Activated gamma-delta T cell treated with Interleukin-2 at 50 U/mL for 16 hours (primary cell): ENCODE measurements around the gene SHOC2.

Source experiments
- DNase-seq: peaks from one replicate; pipeline ENCODE4 v3.0.0-alpha.2; 2020

The SHOC2 gene

DNA sequence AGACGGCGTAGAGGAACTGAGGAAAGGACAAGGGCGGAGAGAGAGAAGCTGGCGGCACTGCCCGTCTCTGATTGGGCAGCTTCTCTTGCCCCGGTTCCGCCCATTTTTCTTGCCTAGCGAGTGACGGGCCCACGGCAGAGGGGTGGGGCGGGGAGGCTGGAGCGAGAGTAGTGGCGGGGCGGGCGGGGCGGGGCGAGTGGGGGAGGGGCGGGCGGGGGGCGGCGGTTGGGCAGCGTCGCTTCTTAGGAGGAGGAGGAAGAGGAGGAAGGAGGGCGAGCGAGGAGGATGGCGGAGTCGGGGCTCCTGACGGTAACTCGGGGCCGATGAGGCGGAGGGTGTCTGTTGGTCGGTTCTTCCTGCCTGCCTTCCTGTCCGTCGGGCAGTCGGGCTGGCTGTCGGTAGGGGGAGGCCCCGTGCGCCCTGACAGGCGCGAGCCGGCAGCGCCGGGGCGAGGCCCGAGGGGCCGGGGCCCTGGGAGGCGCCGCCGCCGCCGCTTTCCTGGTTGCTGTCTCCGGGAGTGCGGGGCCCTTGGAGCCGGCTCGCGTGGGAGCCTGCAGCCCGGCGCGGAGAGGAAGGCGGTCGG lies at the start of gene SHOC2:
SHOC2 (plus strand) TSS at position 256 of the 583 bp plus-strand sequence. CDS start 44,755 bp downstream, outside the sequence.
- DNase-seq, result peak; percentile 97

DNA sequence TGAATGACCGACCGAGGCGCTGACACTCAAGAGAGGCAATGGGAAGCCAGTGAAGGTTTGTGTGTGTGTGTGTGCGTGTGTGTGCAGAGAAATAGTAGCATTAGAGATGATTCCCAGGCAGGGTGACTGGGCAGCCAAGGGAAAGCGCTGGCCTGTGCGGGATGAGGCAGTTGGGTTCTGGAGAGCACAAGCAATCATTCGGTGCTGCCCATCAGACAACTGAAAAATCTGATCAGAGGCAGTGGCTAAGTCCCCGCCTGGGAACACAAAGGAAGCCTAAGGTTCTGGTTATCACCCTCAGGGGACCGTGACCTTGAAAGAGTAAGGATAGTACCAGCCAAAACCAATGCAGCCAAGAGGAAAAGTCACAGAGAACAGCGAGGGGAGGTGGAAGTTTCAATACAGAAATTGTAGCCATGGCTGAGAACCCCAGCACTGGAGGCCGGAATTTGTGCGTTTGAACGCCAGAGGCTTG lies 48.5 kb upstream of the SHOC2 start:
- DNase-seq, result no peak

DNA sequence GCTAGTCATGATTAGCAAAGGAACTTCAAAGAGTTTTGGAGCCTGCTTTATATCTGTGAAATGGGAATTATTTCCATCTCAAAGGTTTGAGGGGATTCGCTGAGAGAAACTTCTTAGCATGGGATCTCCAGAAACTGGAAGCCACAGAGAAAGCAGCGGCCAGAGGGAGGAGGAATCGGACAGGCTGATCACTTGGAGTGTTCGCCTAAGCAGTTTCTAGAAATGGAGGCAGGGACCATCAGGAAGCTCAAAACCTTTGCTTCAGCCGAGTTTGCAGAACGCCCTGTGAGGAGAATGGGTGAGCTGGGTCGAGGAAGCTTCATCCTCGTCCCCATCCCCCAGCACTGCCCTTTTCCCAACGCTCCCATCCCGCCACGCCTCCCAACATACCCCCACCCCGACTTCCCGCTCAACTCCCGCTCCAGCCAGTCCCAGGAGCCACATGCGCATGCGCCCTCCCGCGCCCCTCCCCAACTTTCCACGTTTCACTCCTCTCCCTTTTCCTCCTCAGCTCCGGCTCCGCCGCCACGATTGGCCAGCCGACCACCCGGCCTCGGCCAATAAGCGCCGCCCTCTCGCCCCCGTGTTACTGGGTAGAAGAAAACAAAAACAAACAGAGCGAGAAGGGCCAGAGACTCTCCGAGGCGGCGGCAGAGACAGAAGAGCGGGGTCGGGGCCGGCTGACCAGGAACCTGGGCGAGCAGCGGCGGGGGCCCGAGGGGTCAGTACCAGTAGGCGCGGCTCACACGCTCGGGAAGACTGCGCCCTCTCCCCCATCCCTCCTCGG lies 47.9 kb upstream of the SHOC2 start, which contains the start of gene PDCD4:
PDCD4 (plus strand) TSS at position 631 of the 787 bp plus-strand sequence. CDS start 4,100 bp downstream, outside the sequence.
- peak; percentile 91 for DNase-seq

DNA sequence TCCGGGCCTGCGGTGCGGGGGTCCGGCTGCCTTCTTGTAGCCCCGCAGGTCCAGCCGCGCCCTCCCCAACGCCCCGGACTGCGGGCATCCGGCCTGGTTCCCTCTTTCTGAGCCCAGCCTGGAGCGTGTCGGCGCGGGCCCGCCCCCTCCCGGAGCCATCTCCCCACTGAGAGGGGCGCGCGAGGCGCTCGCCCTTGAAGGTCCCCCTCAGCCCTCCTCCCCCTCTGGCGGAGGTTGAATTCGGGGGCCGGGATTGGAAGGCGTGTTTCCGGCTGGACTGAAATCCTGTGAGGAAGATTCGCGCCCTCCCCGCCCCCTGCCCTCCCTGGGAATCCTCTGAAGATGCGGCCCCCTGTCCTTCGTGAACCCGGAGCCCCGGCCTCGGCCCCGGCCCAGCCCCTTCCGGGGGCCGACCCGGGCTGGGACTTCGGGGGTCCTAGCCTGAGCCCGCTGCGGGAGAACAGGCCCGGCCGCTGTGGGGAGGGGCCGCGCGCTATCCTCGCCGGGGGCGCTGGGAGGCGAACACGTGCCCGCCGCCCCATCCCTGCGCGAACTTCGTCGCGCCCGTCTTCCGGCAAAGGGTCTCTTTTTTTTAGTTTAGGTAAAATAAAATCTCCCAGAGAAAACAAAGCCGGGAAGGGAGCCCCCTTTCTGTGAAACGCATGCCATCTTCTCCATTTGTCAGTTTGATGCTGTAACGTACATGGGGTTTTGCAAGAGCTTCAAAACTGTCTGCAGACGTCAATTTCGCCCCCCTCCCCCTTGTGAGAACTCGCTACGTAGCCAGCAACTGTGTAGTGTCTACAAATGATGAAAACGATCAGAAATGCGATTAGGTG lies 47.0 kb upstream of the SHOC2 start:
- peak; percentile 75 for DNase-seq

DNA sequence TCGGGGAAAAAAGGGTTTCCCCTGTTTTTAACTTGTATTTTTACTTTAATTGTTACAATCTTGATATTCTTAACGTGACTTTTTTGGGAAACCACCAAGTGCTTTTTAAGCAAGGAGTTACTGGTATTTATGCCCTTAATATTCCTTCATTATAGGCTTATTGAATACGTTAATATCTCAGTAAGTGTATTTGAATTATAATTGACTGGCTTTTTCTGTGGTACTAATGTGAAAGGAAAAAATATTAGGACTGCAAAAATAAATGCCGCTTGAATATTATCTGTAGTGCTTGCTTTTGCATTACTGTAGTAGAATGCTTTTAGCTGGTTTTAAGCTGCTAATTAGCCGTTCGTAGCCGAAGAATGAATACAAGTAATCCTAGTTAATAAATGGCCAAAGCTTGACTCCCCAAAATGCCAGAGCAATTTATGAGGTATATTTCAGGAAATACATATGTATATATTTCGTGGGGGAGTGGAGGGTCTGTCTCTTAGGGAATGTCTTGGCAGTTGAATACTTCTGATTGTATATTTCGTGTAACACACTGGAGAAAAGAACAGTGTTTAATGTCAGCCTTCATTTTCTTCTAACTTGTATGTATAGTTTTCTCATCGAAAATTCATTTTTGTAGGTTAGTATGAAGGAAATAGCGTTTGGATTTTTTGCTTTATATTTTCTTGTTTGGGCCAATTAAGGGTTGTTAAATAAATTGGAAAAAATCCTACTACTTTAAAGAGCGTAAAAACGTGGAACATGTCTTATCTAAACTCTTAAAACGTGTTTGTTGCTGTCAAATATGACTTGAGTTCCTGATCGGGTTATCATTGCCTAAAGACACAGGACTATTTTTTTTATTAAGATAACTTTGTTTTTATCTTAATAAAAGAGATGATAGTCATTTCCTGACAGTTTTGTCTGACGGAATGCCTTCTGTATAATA lies 46.1 kb upstream of the SHOC2 start:
- DNase-seq, result no peak

DNA sequence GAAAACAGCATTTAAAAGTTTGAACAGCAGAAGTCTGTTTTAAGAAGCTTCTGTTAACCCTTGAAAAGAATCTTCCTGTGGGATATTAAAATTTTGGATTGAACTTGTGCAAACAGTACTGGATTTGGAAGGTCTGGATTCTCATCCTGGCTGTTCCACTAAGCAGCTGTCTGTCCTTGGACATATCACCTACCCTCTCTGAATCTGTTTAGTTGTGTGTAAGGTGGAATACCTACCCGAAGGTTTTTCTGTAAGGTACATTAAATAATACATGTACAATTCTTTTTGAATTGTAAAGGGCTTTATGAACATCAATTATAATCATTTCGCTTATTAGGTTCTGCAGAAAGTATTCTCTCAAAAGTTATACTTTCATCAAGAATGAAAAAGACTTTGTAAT lies 45.5 kb upstream of the SHOC2 start:
- no peak for DNase-seq

DNA sequence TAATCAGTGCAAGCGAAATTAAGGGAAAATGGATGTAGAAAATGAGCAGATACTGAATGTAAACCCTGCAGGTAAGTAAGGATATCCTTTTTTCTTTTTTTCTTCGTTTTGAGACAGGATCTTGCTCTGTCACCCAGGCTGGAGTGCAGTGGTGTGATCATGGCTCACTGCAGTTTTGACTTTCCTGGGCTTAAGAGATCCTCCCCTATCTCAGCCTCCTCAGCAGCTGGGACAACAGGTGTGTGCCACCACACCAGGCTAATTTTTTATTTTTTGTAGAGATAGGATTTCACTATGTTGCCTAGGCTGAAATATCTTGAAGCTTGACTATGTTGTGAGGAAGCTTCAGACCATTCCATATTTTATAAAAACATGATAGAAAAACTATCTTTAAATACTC lies 43.4 kb upstream of the SHOC2 start:
- DNase-seq, result no peak

DNA sequence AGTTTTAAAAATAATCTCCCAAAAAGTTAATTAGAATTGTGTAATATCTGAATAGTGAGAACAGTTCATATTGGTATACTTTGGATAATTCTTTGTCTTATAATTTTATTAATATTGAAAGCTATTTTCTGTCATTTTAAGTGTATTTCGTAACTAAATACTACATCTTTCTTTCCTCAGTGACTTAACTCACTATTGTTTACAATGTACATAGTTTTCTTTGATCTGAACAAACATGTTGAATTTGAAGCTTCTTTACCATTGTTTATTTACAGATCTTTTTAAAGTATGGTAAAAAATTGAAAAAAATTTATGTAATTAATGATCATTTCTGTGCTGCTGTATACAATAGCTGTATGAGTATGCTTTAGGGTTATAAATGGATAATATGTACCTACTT lies 42.6 kb upstream of the SHOC2 start:
- DNase-seq, result no peak

DNA sequence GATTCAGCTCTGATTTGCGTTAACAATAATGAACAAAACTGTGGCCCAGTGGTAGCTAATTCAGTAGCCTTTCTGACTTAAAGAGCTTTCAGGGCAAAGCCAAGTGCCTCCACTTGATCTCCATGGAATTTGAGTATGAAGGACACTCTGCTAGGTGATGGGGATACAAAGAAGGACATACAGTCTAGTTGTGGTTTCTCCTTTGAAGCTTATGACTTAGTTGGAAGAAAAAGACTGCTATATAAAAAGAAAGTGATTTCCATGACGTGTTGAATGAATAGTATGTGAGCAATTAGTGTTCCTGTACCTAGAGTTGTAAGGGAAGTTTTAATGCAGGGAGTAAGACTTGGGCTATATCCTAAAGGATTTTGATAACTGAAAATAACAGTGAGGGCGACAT lies 39.4 kb upstream of the SHOC2 start:
- no peak for DNase-seq

DNA sequence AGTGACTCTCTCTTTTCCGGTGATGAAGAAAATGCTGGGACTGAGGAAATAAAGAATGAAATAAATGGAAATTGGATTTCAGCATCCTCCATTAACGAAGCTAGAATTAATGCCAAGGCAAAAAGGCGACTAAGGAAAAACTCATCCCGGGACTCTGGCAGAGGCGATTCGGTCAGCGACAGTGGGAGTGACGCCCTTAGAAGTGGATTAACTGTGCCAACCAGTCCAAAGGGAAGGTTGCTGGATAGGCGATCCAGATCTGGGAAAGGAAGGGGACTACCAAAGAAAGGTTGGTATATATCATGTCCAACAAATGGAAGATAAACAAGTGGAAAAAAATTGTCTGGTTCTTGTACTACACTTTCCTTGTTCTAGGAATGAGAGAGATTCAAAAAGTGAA lies 38.2 kb upstream of the SHOC2 start:
- no peak for DNase-seq

DNA sequence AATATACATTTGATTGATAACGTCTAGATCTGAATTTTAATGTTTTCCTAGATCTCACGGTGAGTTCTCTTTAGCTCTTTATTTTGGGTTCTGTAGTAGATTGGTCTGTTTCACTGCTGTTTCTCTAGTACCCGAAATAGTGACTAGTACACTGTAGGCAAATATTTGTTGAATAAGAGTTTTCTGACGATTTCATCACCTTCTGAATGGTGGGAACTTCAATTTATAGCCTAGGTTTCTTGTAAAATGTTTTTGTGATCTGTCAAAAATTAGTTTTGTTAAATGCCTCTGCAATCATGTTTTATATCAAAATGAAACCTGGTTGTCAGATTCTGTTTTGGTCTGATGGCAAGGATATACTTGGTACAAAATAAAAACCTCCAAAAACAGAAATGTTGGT lies 37.5 kb upstream of the SHOC2 start:
- DNase-seq, result no peak

DNA sequence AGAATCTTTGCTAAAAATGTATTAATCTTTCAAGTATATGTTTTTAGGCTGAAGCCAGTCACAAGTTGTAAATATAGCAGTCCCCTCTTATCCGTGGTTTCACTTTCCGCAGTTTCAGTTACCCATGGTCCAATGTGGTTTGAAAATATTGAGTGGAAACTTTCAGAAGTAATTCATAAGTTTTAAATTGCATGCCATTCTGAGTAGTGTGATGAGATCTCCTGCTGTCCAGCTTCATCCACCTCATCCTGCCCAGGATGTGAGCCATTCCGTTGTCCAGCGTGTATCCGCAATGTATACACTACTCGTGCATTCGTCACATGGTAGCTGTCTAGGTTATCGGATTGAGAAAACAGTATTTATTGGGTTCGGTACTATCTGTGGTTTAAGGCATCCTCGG lies 35.5 kb upstream of the SHOC2 start:
- no peak for DNase-seq

DNA sequence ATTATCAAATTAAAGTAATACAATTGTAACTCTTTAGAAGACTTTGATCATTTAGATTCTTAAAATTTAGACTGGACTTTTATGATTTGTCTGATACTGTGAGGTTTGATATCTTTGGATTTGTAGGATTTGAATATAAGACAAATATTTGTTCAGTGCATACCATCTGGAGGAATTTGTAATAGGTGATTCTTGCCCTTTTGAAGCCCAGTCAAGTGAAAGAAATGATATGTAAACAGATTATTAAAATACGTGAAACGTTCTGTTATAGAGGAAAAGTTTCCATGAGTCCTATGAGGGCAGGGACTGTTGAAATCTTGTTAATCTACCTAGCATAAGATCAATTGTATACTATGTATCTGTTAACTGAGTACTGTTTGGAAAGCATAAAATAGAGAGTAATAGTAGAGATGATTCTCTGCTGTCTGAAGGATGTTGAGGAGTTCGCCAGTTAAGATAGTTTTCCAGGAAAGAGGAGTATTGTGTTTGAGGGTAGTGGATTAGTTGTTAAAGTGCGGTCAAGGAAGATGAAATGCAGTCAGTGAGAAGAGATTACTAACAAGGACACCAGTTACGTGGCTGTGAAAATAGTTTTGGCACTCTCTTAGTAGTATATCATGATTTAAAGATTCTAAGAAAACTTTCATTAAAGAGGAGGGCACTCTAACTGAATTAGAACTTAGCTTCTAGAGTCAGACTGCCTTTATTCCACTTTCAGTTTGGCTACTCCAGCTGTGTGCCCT lies 33.3 kb upstream of the SHOC2 start:
- no peak for DNase-seq

DNA sequence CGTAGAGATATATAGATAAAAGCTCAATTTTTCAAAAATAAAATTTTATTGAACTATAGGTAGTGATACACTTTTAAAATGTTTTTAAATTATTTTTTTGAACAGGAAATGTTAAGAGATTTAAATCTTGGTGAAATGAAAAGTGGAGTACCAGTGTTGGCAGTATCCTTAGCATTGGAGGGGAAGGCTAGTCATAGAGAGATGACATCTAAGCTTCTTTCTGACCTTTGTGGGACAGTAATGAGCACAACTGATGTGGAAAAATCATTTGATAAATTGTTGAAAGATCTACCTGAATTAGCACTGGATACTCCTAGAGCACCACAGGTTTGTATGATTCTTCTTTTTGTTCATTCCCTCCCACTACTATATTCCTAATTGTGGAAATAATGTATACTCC lies 31.8 kb upstream of the SHOC2 start:
- no peak for DNase-seq

DNA sequence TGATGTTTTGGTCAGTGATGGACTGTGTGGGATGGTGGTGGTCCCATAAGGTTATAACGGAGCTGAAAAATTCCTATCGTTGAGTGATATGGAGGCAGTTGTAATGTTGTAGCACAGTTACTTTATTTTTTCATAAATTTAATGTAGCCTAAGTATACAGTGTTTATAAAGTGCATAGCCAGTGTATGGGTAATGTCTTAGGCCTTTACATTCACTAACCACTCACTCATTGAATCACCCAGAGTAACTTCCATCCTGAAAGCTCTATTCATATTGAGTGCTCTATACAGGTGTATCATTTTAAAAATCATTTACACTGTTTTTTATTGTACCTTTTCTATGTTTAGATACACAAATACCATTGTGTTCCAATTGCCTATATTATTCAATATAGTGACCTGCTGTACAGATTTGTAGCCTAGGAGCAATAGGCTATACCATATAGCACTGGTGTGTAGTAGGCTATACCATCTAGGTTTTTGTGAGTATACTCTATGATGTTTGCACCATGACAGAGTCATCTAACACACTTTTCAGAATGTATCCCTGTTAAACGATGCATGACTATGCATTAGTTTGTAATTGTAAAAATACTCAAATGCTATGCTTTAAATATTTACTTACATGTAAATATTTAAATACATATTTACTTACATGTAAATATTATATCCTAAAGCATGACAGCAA lies 26.7 kb upstream of the SHOC2 start:
- no peak for DNase-seq

DNA sequence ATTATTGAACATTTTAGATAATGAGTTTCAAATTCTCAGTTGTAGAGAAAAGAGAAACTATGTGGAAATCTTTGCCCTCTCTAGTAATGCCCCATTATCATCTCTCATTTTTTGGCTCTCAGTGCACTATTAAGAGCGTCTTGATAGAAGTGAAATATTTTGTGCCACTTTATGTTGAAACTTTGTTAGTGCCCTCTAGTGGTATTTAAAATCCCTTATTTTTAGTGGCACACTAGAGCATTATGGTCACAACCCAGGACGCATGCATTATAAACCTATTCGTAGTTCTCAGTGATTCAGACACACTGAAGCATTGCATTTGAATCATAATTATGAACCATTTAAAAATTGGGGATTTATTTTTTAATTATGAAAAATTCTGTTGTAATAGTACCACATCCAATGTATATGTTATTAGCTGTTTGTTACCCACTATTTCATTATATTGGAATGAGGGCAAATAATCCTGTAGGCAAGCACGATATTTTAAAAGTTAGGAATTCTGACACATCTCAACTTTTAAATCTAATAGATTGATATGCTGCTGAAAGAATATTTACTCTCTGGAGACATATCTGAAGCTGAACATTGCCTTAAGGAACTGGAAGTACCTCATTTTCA lies 25.7 kb upstream of the SHOC2 start:
- DNase-seq, result no peak

DNA sequence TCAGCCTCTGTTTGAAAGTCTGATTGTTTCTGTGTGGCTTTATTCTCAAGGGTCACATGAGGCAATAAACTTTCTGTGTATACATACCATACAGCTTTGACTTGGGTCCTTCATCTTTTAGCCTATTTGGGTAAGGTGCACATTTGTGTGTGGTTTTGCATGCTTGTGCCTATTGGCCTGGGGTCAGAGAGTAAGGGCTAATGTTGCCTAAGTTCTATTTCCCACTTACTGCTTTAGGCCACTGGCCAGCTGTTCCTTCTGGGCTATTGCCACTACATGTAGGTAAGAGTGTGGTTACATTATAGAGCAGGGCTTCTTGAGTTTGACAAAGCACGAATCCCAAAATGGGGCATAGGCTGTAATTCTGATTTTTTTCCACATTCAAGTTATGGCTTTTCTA lies 22.2 kb upstream of the SHOC2 start:
- DNase-seq, result no peak

DNA sequence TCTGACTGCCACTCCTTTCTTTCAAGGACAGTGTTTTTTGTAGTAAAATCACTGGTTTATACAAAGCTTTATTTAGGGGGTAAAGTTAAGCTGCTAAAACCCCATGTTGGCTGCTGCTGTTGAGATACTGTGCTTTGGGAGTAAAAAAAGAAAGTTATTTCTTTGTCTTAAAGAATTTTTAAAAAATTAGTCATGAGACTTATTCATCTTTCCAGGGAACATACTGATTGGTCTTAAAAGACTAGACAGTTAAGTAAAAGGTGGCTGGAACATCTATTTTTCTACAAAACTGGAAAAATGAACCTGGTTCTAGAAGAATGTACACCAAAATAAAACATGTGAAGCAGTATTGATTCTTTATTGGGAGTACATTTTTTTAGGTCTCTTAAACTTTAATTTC lies 21.0 kb upstream of the SHOC2 start:
- DNase-seq, result no peak

DNA sequence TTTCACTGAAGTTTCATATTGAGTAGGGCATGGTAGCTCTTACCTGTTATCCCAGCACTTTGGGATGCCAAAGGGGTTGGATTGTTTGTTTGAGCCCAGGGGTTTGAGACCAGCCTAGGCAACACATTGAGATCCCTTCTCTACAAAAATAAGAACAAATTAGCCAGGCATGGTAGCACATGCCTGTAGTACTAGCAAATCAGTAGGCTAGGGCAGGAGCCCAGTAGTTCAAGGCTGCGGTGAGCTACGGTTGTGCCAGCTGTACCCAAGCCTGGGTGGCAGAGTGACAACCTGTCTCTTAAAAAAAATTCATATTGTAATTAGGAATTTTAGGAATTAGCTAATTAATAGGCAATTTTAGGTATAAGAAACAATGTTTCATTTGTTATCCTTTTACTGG lies 18.4 kb upstream of the SHOC2 start:
- DNase-seq, result no peak

DNA sequence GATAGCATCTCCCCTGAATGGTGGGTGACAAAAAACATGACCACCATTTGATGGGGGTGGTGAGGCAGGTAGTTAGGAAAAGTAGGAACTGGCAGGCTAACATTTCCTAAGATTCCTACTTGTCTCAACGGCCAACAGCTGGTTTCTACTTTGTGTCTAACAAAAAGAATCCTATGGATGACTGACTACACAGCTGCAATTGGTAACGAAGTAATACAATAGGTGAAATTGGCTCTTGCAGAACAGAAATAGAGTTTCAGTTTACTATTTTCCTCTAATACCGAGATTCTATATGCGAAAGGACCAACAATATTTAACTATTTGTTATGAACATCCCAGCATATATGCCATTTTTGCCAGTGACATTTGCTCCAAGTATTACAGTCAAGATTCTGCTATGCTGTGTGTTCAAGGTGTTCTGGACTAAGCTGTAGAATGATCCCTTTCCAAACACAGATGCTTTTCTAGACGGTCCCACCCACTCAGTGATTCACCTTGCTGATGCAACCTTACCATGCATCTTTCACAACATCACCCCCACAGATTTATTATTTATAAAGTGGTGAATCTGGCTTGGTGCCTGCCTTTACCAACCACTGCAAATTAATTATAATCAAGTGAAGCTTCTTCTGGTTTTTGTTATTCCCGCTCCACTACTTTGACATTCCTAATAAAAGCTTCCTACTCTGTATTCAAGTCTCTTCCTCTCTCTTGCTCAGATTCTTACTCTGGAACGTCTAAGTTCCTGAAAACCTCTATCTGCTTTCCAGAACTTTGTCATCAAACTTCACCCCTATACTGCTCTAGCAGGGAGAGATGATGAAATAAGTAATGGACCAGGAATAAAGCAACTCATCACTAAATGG lies 17.2 kb upstream of the SHOC2 start:
- no peak for DNase-seq
